ENCODE results near the gene SPECC1L. TPM values are rescaled to one million over a fixed set of nuclear protein-coding genes. Genes with fewer than 3 reads are reported as not detected.

SPECC1L gene
- total RNA-seq, 2 donors from 2014 or later, result 32.7 to 38.9 TPM

- no peak for DNase-seq (ENCODE audit: low spot score in 2 of 2)
- Mint-ChIP-seq H3K9me3 (no peaks in the 10 kb centered on the region), H3K27ac (peak overlapping the region in 1 of 2 donors; percentile 82), H3K36me3 (peaks cover 10 to 12% of the 10 kb centered on the region in 2 donors)
- peak in 1 of 2 donors; percentile 32 for ATAC-seq
Measured at GRCh38 chr22:24440270-24440717, 169.7 kb downstream of the SPECC1L start.

GRCh38 chr22:24440718-24441405 lies 170.2 kb downstream of the SPECC1L start:
- DNase-seq (ENCODE audit: low spot score in 2 of 2), result no peak
- ATAC-seq, result no peak
- Mint-ChIP-seq H3K27ac (peak overlapping the region; percentile 82 to 85), H3K36me3 (peaks cover 10 to 12% of the 10 kb centered on the region in 2 donors), H3K9me3 (no peaks in the 10 kb centered on the region)

- ATAC-seq, result no peak
- peak overlapping the region; percentile 82 to 93 for H3K27ac Mint-ChIP-seq
- no peak for DNase-seq (ENCODE audit: low spot score in 2 of 2)
- H3K9me3 Mint-ChIP-seq, result no peaks in the 10 kb centered on the region
- H3K36me3 Mint-ChIP-seq, result peaks cover 10 to 12% of the 10 kb centered on the region in 2 donors
Measured at GRCh38 chr22:24441406-24442351, 171.0 kb downstream of the SPECC1L start.

GRCh38 chr22:24442352-24442744 lies 171.7 kb downstream of the SPECC1L start:
- Mint-ChIP-seq H3K36me3 (peaks cover 10 to 12% of the 10 kb centered on the region in 2 donors), H3K27ac (peak overlapping the region; percentile 76 to 93), H3K9me3 (no peaks in the 10 kb centered on the region)
- DNase-seq (ENCODE audit: low spot score in 2 of 2) (no peak), ATAC-seq (no peak)

- Mint-ChIP-seq H3K9me3 (no peaks in the 10 kb centered on the region), H3K27ac (peak overlapping the region; percentile 45 to 85), H3K36me3 (peaks cover 10 to 12% of the 10 kb centered on the region in 2 donors)
- ATAC-seq, result no peak
- DNase-seq (ENCODE audit: low spot score in 2 of 2), result no peak
Measured at GRCh38 chr22:24443668-24444067, 173.0 kb downstream of the SPECC1L start.

- DNase-seq (ENCODE audit: low spot score in 2 of 2), result no peak
- peak in 1 of 2 donors; percentile 23 for ATAC-seq
- Mint-ChIP-seq H3K9me3 (no peaks in the 10 kb centered on the region), H3K36me3 (peaks cover 10 to 12% of the 10 kb centered on the region in 2 donors), H3K27ac (no peak overlapping the region)
Measured at GRCh38 chr22:24444251-24444650, 173.6 kb downstream of the SPECC1L start.

GRCh38 chr22:24444729-24445466 lies 174.3 kb downstream of the SPECC1L start:
- DNase-seq (ENCODE audit: low spot score in 2 of 2) (no peak), ATAC-seq (no peak)
- H3K27ac Mint-ChIP-seq, result peak overlapping the region; percentile 44 to 54
- no peaks in the 10 kb centered on the region for H3K9me3 Mint-ChIP-seq
- peaks cover 10 to 12% of the 10 kb centered on the region in 2 donors for H3K36me3 Mint-ChIP-seq

- ATAC-seq (peak; percentile 72 to 92), DNase-seq (ENCODE audit: low spot score in 2 of 2) (no peak)
- H3K27ac Mint-ChIP-seq, result peak overlapping the region; percentile 37 to 44
- no peaks in the 10 kb centered on the region for H3K9me3 Mint-ChIP-seq
- peaks cover 7 to 10% of the 10 kb centered on the region in 2 donors for H3K36me3 Mint-ChIP-seq
Measured at GRCh38 chr22:24445481-24446259, 175.0 kb downstream of the SPECC1L start.

- H3K27ac Mint-ChIP-seq, result peak overlapping the region; percentile 37 to 44
- H3K36me3 Mint-ChIP-seq, result peaks cover 1 to 4% of the 10 kb centered on the region in 2 donors
- H3K9me3 Mint-ChIP-seq, result no peaks in the 10 kb centered on the region
- no peak for ATAC-seq
- no peak for DNase-seq (ENCODE audit: low spot score in 2 of 2)
Measured at GRCh38 chr22:24446260-24446611, 175.6 kb downstream of the SPECC1L start.

- H3K36me3 Mint-ChIP-seq, result no peaks in the 10 kb centered on the region
- H3K27ac Mint-ChIP-seq, result no peak overlapping the region
- ATAC-seq, result no peak
- no peak for DNase-seq (ENCODE audit: low spot score in 2 of 2)
- H3K9me3 Mint-ChIP-seq, result no peaks in the 10 kb centered on the region
Measured at GRCh38 chr22:24450610-24451009, 180.0 kb downstream of the SPECC1L start.

GRCh38 chr22:24451162-24451561 lies 180.5 kb downstream of the SPECC1L start:
- no peak for ATAC-seq
- no peak overlapping the region for H3K27ac Mint-ChIP-seq
- no peaks in the 10 kb centered on the region for H3K36me3 Mint-ChIP-seq
- DNase-seq (ENCODE audit: low spot score in 2 of 2), result no peak
- H3K9me3 Mint-ChIP-seq, result no peaks in the 10 kb centered on the region

- Mint-ChIP-seq H3K9me3 (no peaks in the 10 kb centered on the region), H3K36me3 (no peaks in the 10 kb centered on the region), H3K27ac (no peak overlapping the region)
- DNase-seq (ENCODE audit: low spot score in 2 of 2) (no peak), ATAC-seq (no peak)
Measured at GRCh38 chr22:24453853-24454252, 183.2 kb downstream of the SPECC1L start.

GRCh38 chr22:24455039-24455438 lies 184.4 kb downstream of the SPECC1L start:
- DNase-seq (ENCODE audit: low spot score in 2 of 2) (no peak), ATAC-seq (no peak)
- Mint-ChIP-seq H3K36me3 (no peaks in the 10 kb centered on the region), H3K9me3 (no peaks in the 10 kb centered on the region), H3K27ac (no peak overlapping the region)

- ATAC-seq (no peak), DNase-seq (ENCODE audit: low spot score in 2 of 2) (no peak)
- H3K36me3 Mint-ChIP-seq, result no peaks in the 10 kb centered on the region
- H3K27ac Mint-ChIP-seq, result no peak overlapping the region
- no peaks in the 10 kb centered on the region for H3K9me3 Mint-ChIP-seq
Measured at GRCh38 chr22:24455751-24456426, 185.3 kb downstream of the SPECC1L start.

GRCh38 chr22:24457894-24458420 lies 187.3 kb downstream of the SPECC1L start:
- Mint-ChIP-seq H3K36me3 (no peaks in the 10 kb centered on the region), H3K9me3 (no peaks in the 10 kb centered on the region), H3K27ac (no peak overlapping the region)
- ATAC-seq, result no peak
- DNase-seq (ENCODE audit: low spot score in 2 of 2), result no peak

All from activated naive CD4-positive, alpha-beta T cell treated with anti-CD3 and anti-CD28 coated beads, Interleukin-2, amount 50 U/mL, for 72 hours (primary cell).